ENCODE data around the gene TRIM54. TPM values are rescaled to one million over a fixed set of nuclear protein-coding genes. Genes with fewer than 3 reads are reported as not detected.

TRIM54 gene
- total and polyA plus RNA-seq, 2 of the 4 experiments (the other 2 are of a cell fraction) = 0.15 TPM; not detected in 1

- Histone ChIP-seq H4K8ac (ENCODE audit: low read depth in 2 of 2, low read length in 2 of 2) (no peak overlapping the region), H2BK15ac (ENCODE audit: low read depth, low read length) (no peak overlapping the region), H3K27me3 (ENCODE audit: control insufficient read depth, insufficient read depth, low read length) (peaks cover 10% of the 10 kb centered on the region; the same call in 1 of the 2 replicates), H3K36me3 (ENCODE audit: control insufficient read depth, insufficient read depth, low read length) (no peaks in the 10 kb centered on the region), H2BK5ac (ENCODE audit: low read depth, low read length, poor library complexity, severe bottlenecking) (no peak overlapping the region), H3K79me1 (ENCODE audit: low read depth in 1 of 2, low read length in 2 of 2) (no peaks in the 10 kb centered on the region), H3K14ac (replicated peaks; ENCODE audit: low read depth, low read length) (0 out of 2 replicates have a peak overlapping the region, but pooled peaks have one; percentile 29), H2AFZ (replicated peaks; ENCODE audit: low read length, poor library complexity) (peak overlapping the region; percentile 60), H2BK20ac (ENCODE audit: low read depth, low read length) (peak overlapping the region; percentile 63), H2AK5ac (ENCODE audit: low read depth, low read length) (peak overlapping the region; percentile 45; the same call in 1 of the 2 replicates), H3K9me3 (ENCODE audit: control insufficient read depth, insufficient read depth, low read length) (no peaks in the 10 kb centered on the region), H3K18ac (ENCODE audit: low read depth, low read length) (peak overlapping the region; percentile 13; the same call in 1 of the 2 replicates), H3K4me3 (ENCODE audit: insufficient read depth, low read depth, low read length) (no peak overlapping the region), H3K23ac (ENCODE audit: low read depth, low read length) (no peak overlapping the region; the same call in 1 of the 2 replicates), H2AK9ac (replicated peaks; ENCODE audit: low read depth, low read length, poor library complexity) (no peak overlapping the region), H4K91ac (ENCODE audit: insufficient read depth, low read depth, low read length) (no peak overlapping the region; the same call in 1 of the 2 replicates), H3K56ac (ENCODE audit: extremely low read depth, insufficient read depth, low read length) (no peak overlapping the region), H3K4ac (ENCODE audit: low read depth, low read length) (no peak overlapping the region; the same call in 1 of the 2 replicates), H3K4me1 (ENCODE audit: control insufficient read depth, insufficient read depth, low read length) (peaks cover 29% of the 10 kb centered on the region), H3K4me2 (ENCODE audit: low read depth, low read length) (no peak overlapping the region), H3K9ac (ENCODE audit: low read depth, low read length) (no peak overlapping the region), H2BK120ac (ENCODE audit: low read depth, low read length) (peak overlapping the region; percentile 66), H3K27ac (ENCODE audit: insufficient read depth, low read length) (no peak overlapping the region), H4K5ac (ENCODE audit: low read depth, low read length) (no peak overlapping the region), H4K20me1 (ENCODE audit: insufficient read depth, low read length) (no peaks in the 10 kb centered on the region), H3K9me1 (ENCODE audit: insufficient read depth, low read length) (peaks cover 17% of the 10 kb centered on the region)
- TF ChIP-seq NFE2L2 (IDR thresholded peaks at IDR 0.05; ENCODE audit: low read depth, low read length) (peak; percentile 60; the same call in 1 of the 2 replicates), BHLHE40 (IDR thresholded peaks at IDR 0.05; ENCODE audit: low read depth, low read length) (no peak), POLR2A (IDR thresholded peaks at IDR 0.05; ENCODE audit: low read depth, low read length) (no peak), CEBPB (IDR thresholded peaks at IDR 0.05; ENCODE audit: low read depth, low read length) (no peak)
- dilution Hi-C loops (cut with HindIII; ENCODE audit: low sequenced_read_pairs, unreplicated experiment) (no loop called here), in situ Hi-C loops (cut with MboI; ENCODE audit: low sequenced_read_pairs) (loop anchor here (5.0 kb wide), 1 partner anchor 186 kb away; no protein-coding TSS in a partner anchor), intact Hi-C loops (cut with micrococcal nuclease) (no loop called here)
- ChIA-PET CTCF (interaction anchor here (0.6 to 1.1 kb wide), 3 partner anchors 13 to 34 kb away, joined by 3 to 4 read pairs (median 4); partner anchors contain the start of gene SLC30A3), POLR2A (ENCODE audit: unreplicated experiment) (no interaction called here)
- no peak for DNase-seq
- ATAC-seq (ENCODE audit: low read depth) = no peak
- no TSS peak for BruUV-seq (replicated peaks)
- no CpG with 5 or more reads among the region's 5 CpGs for WGBS, 2 experiments (ENCODE audit: extremely low coverage in 2 of 2, insufficient read length in 1 of 2)
Observed at GRCh38 chr2:27282892-27283291, 663 bp downstream of the TRIM54 start.

Data from IMR-90 (cell line).